AG09309 (cell line): ENCODE results near the gene ARHGAP6.

Experiments
- DNase-seq: peaks from one replicate; pipeline ENCODE4 v3.0.0-alpha.2; 2010; ENCODE audit warnings: low read depth
- H3K4me3 ChIP-seq: 2 replicates; pipeline ENCODE4 v1.5.1; 2011; ENCODE audit warnings: mild to moderate bottlenecking, low read depth, low read length, moderate library complexity; ENCODE audit not compliant: control insufficient read depth
- TF ChIP-seq, protein P1 (sequence below): IDR thresholded peaks from 2 replicates; pipeline ENCODE4 v1.5.1; 2011; ENCODE audit warnings: mild to moderate bottlenecking, low read depth, low read length, inconsistent platforms; ENCODE audit not compliant: insufficient read depth, control insufficient read depth; ENCODE audit errors: missing control alignments

ARHGAP6 gene

GRCh38 chrX:11551151-11551550 is 114.6 kb downstream of the ARHGAP6 start:
- H3K4me3 ChIP-seq = no peak overlapping the region
- no peak for DNase-seq
- TF ChIP-seq, protein P1, sequence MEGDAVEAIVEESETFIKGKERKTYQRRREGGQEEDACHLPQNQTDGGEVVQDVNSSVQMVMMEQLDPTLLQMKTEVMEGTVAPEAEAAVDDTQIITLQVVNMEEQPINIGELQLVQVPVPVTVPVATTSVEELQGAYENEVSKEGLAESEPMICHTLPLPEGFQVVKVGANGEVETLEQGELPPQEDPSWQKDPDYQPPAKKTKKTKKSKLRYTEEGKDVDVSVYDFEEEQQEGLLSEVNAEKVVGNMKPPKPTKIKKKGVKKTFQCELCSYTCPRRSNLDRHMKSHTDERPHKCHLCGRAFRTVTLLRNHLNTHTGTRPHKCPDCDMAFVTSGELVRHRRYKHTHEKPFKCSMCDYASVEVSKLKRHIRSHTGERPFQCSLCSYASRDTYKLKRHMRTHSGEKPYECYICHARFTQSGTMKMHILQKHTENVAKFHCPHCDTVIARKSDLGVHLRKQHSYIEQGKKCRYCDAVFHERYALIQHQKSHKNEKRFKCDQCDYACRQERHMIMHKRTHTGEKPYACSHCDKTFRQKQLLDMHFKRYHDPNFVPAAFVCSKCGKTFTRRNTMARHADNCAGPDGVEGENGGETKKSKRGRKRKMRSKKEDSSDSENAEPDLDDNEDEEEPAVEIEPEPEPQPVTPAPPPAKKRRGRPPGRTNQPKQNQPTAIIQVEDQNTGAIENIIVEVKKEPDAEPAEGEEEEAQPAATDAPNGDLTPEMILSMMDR = no peak

DNA sequence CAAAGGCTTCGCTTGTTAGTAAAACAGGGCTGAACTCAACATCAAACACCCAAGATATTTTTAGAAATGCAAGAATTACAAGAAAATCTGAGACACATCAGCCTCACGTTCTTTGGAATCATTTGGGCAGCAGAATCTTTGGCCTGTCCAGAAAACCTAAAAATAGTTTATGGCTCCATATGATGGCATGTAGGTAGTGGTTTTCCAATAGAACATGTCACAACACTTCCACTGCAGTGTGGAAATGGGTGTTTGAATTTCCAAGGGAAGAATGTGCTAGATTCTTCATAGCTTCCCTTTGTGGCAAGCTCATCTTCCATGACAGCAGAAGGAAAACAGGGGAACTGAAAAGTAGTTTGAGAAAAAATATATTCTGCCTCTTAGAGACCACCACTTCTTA is 118.8 kb downstream of the ARHGAP6 start:
- DNase-seq = no peak
- TF ChIP-seq, protein P1 = no peak
- no peak overlapping the region for H3K4me3 ChIP-seq

DNA sequence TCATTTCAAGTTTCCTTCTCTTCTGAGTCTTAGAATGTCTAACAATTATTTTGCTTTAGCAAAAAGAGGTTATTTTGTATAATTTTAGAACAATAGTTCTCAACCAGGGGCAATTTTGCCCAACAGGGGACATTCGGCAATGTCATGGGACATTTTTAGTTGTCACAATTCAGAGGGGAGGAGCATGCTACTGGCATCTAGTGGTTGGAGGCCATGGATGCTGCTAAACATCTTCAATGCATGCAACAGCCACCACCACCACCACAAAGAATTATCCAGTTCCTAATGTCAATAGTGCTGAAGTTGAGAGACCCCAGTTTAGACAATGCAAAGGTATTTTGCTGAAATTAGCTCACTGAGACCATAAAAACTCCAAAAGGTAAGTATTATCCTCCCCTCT is 122.5 kb downstream of the ARHGAP6 start:
- TF ChIP-seq, protein P1 = no peak
- DNase-seq = no peak
- no peak overlapping the region for H3K4me3 ChIP-seq

GRCh38 chrX:11541510-11541909 is 124.2 kb downstream of the ARHGAP6 start:
- DNase-seq = no peak
- TF ChIP-seq, protein P1 = no peak
- no peak overlapping the region for H3K4me3 ChIP-seq

DNA sequence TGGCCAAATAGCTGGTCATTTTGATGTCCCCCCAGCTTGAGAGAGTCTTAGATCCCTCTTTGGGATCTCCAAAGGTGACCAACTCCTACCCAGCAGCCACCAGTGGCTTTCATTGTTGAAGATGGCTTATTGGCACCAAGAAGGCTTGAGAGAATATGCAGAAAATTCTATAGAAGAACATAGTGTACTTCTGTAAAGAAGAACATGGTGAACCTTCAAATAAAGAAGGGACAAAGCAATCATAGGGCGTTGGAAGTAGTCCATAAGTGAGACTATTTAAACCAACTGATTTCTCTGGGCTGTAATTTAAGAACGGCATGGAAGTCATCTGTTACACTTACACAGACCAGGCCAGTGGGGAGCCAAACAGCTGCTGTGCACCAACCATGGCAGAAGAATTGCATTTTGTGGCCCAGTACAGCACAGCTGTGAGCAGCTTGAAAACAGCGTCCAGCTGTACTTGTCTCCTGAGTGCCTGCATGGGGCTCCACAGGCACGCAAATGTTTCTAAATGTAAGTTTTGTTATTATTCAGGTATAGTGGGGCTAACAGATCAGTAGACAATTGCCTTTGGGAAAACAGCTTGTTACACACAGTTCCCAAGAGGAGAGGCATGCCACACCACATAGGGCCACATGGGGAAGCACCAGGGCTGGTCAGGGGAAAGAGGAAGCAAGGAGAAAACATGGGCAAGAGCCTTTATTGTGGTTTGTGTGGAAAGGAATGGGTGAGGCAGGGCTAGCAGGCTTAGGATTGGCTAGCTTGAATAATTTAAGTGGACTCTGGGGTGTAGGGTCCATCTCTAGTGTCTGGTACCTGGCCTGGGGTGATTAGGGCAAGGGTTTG is 125.0 kb downstream of the ARHGAP6 start:
- DNase-seq = no peak
- TF ChIP-seq, protein P1 = peak; percentile 6
- no peak overlapping the region for H3K4me3 ChIP-seq

- DNase-seq = no peak
- TF ChIP-seq, protein P1 = no peak
- no peak overlapping the region for H3K4me3 ChIP-seq
These were observed 128.6 kb downstream of the ARHGAP6 start for GRCh38 chrX:11537141-11537540.
